HEK293 (cell line): ENCODE results near the gene ZIC4.

Experiments
- CTCF ChIA-PET: fragments of 350-600 bp; formaldehyde crosslinking; extraction: SDS; loops from one replicate; lab custom pipeline; 2021; ENCODE audit warnings: antibody characterized with exemption; lab: Yijun Ruan, JAX
- POLR2A ChIA-PET: fragments of 300-600 bp; formaldehyde crosslinking; extraction: SDS; loops from one replicate; lab custom pipeline; 2020; ENCODE audit warnings: antibody characterized with exemption, inconsistent platforms; lab: Yijun Ruan, JAX
- H3K27ac ChIP-seq: fragments of 200-500 bp; sonication (Bioruptor generic); 2 replicates; pipeline ENCODE4 v1.5.1; 2014; ENCODE audit warnings: low read depth, low read length, control low read depth, inconsistent platforms; ENCODE audit errors: extremely low read depth
- H3K36me3 ChIP-seq, 2 experiments: fragments of 200-500 bp in 1 of 2; sonication (Bioruptor generic) in 1 of 2; 1 replicate in 1 of 2; 2 replicates in 1 of 2; pipeline ENCODE4 v1.5.1; 2014 to 2017; ENCODE audit warnings: inconsistent platforms in 2 of 2, low read length in 2 of 2; ENCODE audit not compliant: control insufficient read depth in 2 of 2, insufficient read depth in 1 of 2
- H3K4me1 ChIP-seq: fragments of 200-500 bp; sonication (Bioruptor generic); 2 replicates; pipeline ENCODE4 v1.5.1; 2014; ENCODE audit warnings: mild to moderate bottlenecking, low read length, inconsistent platforms; ENCODE audit not compliant: control insufficient read depth, insufficient read depth
- H3K4me3 ChIP-seq: 2 replicates; pipeline ENCODE4 v1.5.1; 2011; ENCODE audit warnings: low read depth, mild to moderate bottlenecking, control low read depth, low read length, moderate library complexity
- H3K9me3 ChIP-seq: fragments of 200-500 bp; sonication (Bioruptor generic); 2 replicates; pipeline ENCODE4 v1.5.1; 2014; ENCODE audit warnings: low read depth, low read length, inconsistent platforms; ENCODE audit not compliant: control insufficient read depth, insufficient read depth
- AEBP2 ChIP-seq: fragments of 450-650 bp; formaldehyde crosslinking; IDR thresholded peaks from 2 replicates; pipeline ENCODE4 v1.5.1; 2016; ENCODE audit warnings: missing biosample characterization, missing genetic modification characterization, borderline replicate concordance
- BCL6B ChIP-seq: fragments of 450-650 bp; formaldehyde crosslinking; IDR thresholded peaks from 2 replicates; pipeline ENCODE4 v1.5.1; 2017; ENCODE audit warnings: missing biosample characterization, missing genetic modification characterization
- GFI1B ChIP-seq: fragments of 450-650 bp; formaldehyde crosslinking; IDR thresholded peaks from 2 replicates; pipeline ENCODE4 v1.5.1; 2016; ENCODE audit warnings: missing biosample characterization, missing genetic modification characterization
- PRDM2 ChIP-seq: fragments of 450-650 bp; formaldehyde crosslinking; IDR thresholded peaks from 2 replicates; pipeline ENCODE4 v1.5.1; 2016; ENCODE audit warnings: missing biosample characterization, missing genetic modification characterization, borderline replicate concordance
- REPIN1 ChIP-seq: fragments of 450-650 bp; formaldehyde crosslinking; IDR thresholded peaks from 2 replicates; pipeline ENCODE4 v1.5.1; 2017; ENCODE audit warnings: missing biosample characterization, missing genetic modification characterization, low read depth
- ZEB2 ChIP-seq: fragments of 450-650 bp; formaldehyde crosslinking; IDR thresholded peaks from 2 replicates; pipeline ENCODE4 v1.5.1; 2016; ENCODE audit warnings: missing biosample characterization, missing genetic modification characterization
- ZFHX2 ChIP-seq: fragments of 450-650 bp; formaldehyde crosslinking; conservative IDR thresholded peaks from 2 replicates; pipeline ENCODE4 v1.5.1; 2016; ENCODE audit warnings: missing biosample characterization, missing genetic modification characterization
- ZNF146 ChIP-seq: fragments of 450-650 bp; formaldehyde crosslinking; IDR thresholded peaks from 2 replicates; pipeline ENCODE4 v1.5.1; 2016; ENCODE audit warnings: missing biosample characterization, missing genetic modification characterization
- ZNF175 ChIP-seq: fragments of 450-650 bp; formaldehyde crosslinking; IDR thresholded peaks from 2 replicates; pipeline ENCODE4 v1.5.1; 2016; ENCODE audit warnings: missing biosample characterization, missing genetic modification characterization
- ZNF280D ChIP-seq: fragments of 450-650 bp; formaldehyde crosslinking; IDR thresholded peaks from 2 replicates; pipeline ENCODE4 v1.5.1; 2016; ENCODE audit warnings: missing biosample characterization, missing genetic modification characterization
- ZNF639 ChIP-seq: fragments of 450-650 bp; formaldehyde crosslinking; IDR thresholded peaks from 2 replicates; pipeline ENCODE4 v1.5.1; 2016; ENCODE audit warnings: missing biosample characterization, missing genetic modification characterization
- ZNF677 ChIP-seq: fragments of 450-650 bp; IDR thresholded peaks from 2 replicates; pipeline ENCODE4 v1.5.0; 2018; ENCODE audit warnings: missing biosample characterization, mild to moderate bottlenecking, missing genetic modification characterization, moderate library complexity
- ZNF701 ChIP-seq: fragments of 450-650 bp; formaldehyde crosslinking; IDR thresholded peaks from 2 replicates; pipeline ENCODE4 v1.5.1; 2016; ENCODE audit warnings: missing biosample characterization, missing genetic modification characterization
- ZNF704 ChIP-seq: fragments of 450-650 bp; formaldehyde crosslinking; IDR thresholded peaks from 2 replicates; pipeline ENCODE4 v1.5.1; 2016; ENCODE audit warnings: missing biosample characterization, missing genetic modification characterization
- ZNF747 ChIP-seq: fragments of 450-650 bp; formaldehyde crosslinking; IDR thresholded peaks from 2 replicates; pipeline ENCODE4 v1.5.1; 2016; ENCODE audit warnings: missing biosample characterization, missing genetic modification characterization
- ZNF785 ChIP-seq: fragments of 450-650 bp; formaldehyde crosslinking; IDR thresholded peaks from 2 replicates; pipeline ENCODE4 v1.5.1; 2016; ENCODE audit warnings: missing biosample characterization, missing genetic modification characterization
- ZSCAN18 ChIP-seq: fragments of 450-650 bp; formaldehyde crosslinking; IDR thresholded peaks from 2 replicates; pipeline ENCODE4 v1.5.1; 2016; ENCODE audit warnings: missing biosample characterization, missing genetic modification characterization

ZIC4 gene

GRCh38 chr3:147411238-147411814, 5.0 kb upstream of the ZIC4 start (continued):
- TF ChIP-seq GFI1B (tag by site-specific recombination): no peak
- no peak for TF ChIP-seq ZNF280D (tag by site-specific recombination)
- TF ChIP-seq ZNF639 (tag by site-specific recombination): no peak

GRCh38 chr3:147410526-147411237, 4.3 kb upstream of the ZIC4 start:
- ChIA-PET CTCF (no interaction called here), POLR2A (no interaction called here)
- Histone ChIP-seq H3K36me3 (no peaks in the 10 kb centered on the region), H3K9me3 (no peaks in the 10 kb centered on the region)
- TF ChIP-seq ZNF701 (tag by site-specific recombination): no peak
- TF ChIP-seq ZNF704 (tag by site-specific recombination): no peak
- no peak for TF ChIP-seq BCL6B
- no peak for TF ChIP-seq ZNF785 (tag by site-specific recombination)
- TF ChIP-seq ZNF747 (tag by site-specific recombination): no peak
- TF ChIP-seq PRDM2 (tag by site-specific recombination): no peak
- TF ChIP-seq ZNF677 (tag by site-specific recombination): no peak
- TF ChIP-seq AEBP2 (tag by site-specific recombination): no peak
- no peak for TF ChIP-seq ZFHX2
- TF ChIP-seq ZEB2 (tag by site-specific recombination): no peak
- TF ChIP-seq ZNF146 (tag by site-specific recombination): no peak
- TF ChIP-seq ZSCAN18 (tag by site-specific recombination): no peak
- no peak for TF ChIP-seq REPIN1 (tag by site-specific recombination)
- TF ChIP-seq ZNF175 (tag by site-specific recombination): no peak
- TF ChIP-seq, all 188 proteins: peak for 0
- Histone ChIP-seq H3K4me3 (no peak overlapping the region), H3K27ac (no peak overlapping the region), H3K4me1 (no peaks in the 10 kb centered on the region)
